ENCODE measurements around the gene KLHL6. TPM values are rescaled to one million over a fixed set of nuclear protein-coding genes. Genes with fewer than 3 reads are reported as not detected.
"Not testable (repeated sequence)": the region's sequence is repeated elsewhere in the genome, so short reads cannot be mapped to it uniquely, and the experiment has no call there.

Gene KLHL6
- total RNA-seq, 2 experiments from 2014 or later = 26.6 to 26.8 TPM

DNA sequence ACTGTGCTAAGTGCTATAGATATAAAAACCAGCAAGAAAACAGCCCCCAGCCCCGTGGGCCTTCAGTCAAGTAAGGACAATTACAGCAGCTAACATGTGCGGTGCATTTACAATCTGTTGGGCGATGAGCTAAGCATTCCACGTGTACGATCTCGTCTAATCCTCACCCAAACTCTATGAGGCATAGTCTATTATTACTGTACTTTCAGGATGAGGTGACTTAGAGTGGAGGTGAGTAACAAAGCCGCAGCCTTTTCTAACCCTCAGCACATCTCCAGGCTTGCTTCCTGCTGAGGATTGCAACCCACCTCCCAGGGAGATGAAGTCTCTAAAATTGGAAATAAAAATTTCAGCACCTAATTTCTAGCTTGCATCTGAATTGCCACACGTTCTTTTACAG, 73.9 kb downstream of the KLHL6 start:
- DNase-seq = no peak
- no peak overlapping the region for H3K27ac Mint-ChIP-seq
- no peaks in the 10 kb centered on the region for H3K4me1 Mint-ChIP-seq

DNA sequence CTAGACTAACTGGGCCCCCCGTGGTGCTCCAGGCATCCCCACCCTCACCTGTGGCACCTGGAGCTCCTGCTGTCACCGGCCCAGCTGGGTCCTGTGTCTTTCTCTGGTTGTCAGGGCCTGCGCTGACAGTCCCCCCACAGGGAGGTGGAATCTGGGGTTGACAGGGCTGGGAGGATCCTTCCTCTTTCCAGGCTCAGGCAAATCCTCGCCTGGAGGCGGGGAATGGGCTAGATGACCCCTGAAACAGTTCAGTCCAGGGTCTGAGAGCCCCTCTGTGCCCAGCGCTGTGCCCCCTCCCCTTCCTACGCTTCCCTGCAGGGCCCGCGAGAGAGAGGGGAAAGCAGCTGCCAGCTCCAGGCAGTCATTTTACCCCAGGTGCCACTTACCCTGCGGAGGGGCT, 77.0 kb downstream of the KLHL6 start:
- DNase-seq = no peak
- H3K4me3 Mint-ChIP-seq = no peak overlapping the region
- no peak overlapping the region for H3K27ac Mint-ChIP-seq
- no peaks in the 10 kb centered on the region for H3K36me3 Mint-ChIP-seq
- H3K9me3 Mint-ChIP-seq = no peaks in the 10 kb centered on the region
- no peaks in the 10 kb centered on the region for H3K27me3 Mint-ChIP-seq
- no peaks in the 10 kb centered on the region for H3K4me1 Mint-ChIP-seq

More for the DNA sequence above, 73.9 kb downstream of the KLHL6 start:
- H3K36me3 Mint-ChIP-seq = no peaks in the 10 kb centered on the region
- no peaks in the 10 kb centered on the region for H3K27me3 Mint-ChIP-seq
- H3K4me3 Mint-ChIP-seq = no peak overlapping the region
- H3K9me3 Mint-ChIP-seq = no peaks in the 10 kb centered on the region

DNA sequence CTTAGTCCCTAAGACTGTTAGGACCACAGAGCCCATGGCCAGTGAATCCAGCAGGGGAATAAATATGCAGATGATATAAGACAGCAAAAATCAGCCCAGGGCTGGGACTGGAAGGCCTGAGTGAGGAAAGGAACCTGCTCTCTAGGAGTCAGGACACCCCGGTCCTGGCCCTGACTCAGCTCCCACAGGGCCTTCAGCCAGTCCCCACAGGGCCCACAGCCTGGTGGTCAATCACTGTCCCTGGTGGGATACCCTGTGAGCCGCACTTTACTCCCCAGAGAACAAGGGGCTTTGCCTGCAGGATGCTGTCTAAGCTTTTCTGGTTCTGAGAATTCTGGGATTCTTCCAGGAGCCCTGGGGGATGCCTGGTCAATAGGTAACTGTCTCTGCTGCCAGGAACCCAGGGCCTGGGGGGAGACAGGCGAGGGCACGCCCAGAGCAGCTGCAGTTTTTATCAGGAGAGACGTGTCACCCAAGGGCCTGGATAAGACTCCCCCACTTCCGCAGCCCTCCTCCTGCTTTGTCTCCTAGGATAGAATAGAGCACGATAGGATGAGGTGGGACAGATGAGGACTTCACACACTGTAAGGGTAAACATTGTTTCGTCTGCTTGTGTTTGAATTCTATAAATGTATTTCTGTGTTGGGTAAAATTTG, 77.6 kb downstream of the KLHL6 start:
- Mint-ChIP-seq H3K36me3 (no peaks in the 10 kb centered on the region), H3K9me3 (no peaks in the 10 kb centered on the region)

DNA sequence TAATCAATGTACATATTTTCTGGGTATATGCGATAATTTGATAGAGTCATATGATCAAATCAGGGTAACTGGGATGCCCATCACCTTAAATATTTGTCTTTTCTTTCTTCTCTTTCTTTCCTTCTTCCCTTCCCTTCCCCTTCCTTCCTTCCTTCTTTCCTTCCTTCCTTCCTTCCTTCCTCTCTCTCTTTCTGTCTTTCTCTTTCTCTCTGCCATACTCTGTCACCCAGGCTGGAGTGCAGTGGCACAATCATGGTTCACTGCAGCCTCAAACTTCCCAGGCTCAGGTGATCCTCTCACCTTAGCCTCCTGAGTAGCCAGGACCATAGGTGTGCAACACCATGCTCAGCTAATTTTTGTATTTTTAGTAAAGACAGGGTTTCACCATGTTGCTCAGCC, 79.7 kb downstream of the KLHL6 start:
- H3K27me3 Mint-ChIP-seq, DNase-seq, H3K9me3 Mint-ChIP-seq, H3K36me3 Mint-ChIP-seq, H3K4me1 Mint-ChIP-seq, H3K4me3 Mint-ChIP-seq, H3K27ac Mint-ChIP-seq: not testable (repeated sequence)

More for the DNA sequence above, 77.6 kb downstream of the KLHL6 start:
- H3K27me3 Mint-ChIP-seq = no peaks in the 10 kb centered on the region
- H3K4me3 Mint-ChIP-seq = no peak overlapping the region
- H3K27ac Mint-ChIP-seq = no peak overlapping the region
- DNase-seq = no peak
- no peaks in the 10 kb centered on the region for H3K4me1 Mint-ChIP-seq

DNA sequence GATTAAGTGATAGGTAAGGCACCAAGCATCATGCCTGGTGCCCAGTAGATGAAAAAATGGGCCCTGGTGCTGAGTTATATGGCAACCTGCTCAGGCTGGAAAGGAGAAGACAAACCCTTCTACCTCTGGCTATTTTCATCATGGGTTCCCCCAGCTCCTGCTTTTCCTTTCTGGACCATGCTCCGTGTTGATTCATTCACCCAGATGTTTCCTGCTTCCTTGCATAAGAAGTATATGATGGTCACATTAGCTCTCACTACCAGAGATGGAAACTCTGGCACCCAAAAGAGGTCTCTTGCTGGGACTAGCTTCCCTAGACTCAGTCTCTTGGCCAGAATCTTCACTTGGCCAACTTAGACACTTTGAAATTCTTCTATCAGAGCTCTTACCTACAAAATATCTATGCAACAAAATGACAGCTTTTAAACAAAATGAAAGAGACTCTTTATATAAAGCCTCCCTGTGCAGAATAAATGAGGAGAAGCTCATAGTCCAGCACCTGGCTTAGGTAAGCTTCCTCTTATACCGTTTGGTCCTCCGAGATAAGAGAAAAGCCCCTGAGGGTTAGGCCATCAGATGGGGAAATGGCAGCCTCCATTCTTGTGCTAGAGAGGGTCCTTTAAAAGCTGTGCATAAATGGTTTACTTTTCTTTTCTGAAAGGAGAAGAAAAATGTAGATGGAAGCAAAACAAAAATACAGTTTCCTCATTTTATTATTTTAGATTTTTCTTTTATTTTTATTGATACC, 80.3 kb downstream of the KLHL6 start:
- Mint-ChIP-seq H3K9me3 (no peaks in the 10 kb centered on the region), H3K27ac (no peak overlapping the region), H3K4me3 (no peak overlapping the region), H3K4me1 (peaks cover 2% of the 10 kb centered on the region), H3K27me3 (no peaks in the 10 kb centered on the region), H3K36me3 (no peaks in the 10 kb centered on the region)
- no peak for DNase-seq

DNA sequence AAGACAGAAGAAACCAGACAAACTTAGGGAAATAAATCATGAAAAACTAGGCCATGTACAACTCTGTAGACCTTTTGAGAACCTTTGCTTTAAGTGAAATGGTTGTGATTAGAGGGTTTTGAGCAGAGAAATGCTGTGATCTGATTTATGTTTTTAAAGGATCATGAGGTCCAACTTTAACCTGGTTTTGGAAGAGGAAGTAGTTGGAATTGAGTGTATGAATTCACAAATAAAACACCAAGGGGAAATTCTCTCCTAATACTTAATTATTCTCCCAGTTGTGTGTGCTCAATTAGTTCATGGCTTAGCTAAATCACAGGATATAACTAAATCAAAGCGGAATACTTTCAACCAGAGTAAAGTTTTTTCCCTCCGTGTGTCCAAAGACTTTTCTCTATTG, 81.5 kb downstream of the KLHL6 start:
- no peaks in the 10 kb centered on the region for H3K9me3 Mint-ChIP-seq
- H3K27ac Mint-ChIP-seq = no peak overlapping the region
- DNase-seq = no peak
- H3K36me3 Mint-ChIP-seq = no peaks in the 10 kb centered on the region
- no peak overlapping the region for H3K4me3 Mint-ChIP-seq
- no peaks in the 10 kb centered on the region for H3K27me3 Mint-ChIP-seq
- H3K4me1 Mint-ChIP-seq = peaks cover 10% of the 10 kb centered on the region

DNA sequence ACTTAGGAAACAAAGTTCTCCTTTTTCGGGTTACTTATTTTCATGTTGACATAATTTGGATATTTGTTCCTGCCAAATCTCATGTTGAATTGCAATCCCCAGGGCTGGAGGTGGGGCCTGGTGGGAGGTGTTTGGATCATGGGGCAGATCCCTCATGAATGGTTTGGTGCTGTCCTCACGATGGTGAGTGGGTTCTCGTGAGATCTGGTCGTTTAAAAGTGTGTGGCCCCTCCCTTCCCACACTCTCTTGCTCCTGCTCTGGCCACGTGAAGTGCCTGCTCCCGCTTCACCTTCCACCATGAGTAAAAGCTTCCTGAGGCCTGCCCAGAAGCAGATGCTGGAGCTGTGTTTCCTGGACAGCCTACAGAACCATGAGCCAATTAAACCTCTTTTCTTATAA, 83.4 kb downstream of the KLHL6 start:
- DNase-seq = no peak
- H3K27ac Mint-ChIP-seq = no peak overlapping the region
- H3K36me3 Mint-ChIP-seq = no peaks in the 10 kb centered on the region
- H3K4me3 Mint-ChIP-seq = no peak overlapping the region
- no peaks in the 10 kb centered on the region for H3K27me3 Mint-ChIP-seq
- H3K4me1 Mint-ChIP-seq = peaks cover 19% of the 10 kb centered on the region
- H3K9me3 Mint-ChIP-seq = no peaks in the 10 kb centered on the region

DNA sequence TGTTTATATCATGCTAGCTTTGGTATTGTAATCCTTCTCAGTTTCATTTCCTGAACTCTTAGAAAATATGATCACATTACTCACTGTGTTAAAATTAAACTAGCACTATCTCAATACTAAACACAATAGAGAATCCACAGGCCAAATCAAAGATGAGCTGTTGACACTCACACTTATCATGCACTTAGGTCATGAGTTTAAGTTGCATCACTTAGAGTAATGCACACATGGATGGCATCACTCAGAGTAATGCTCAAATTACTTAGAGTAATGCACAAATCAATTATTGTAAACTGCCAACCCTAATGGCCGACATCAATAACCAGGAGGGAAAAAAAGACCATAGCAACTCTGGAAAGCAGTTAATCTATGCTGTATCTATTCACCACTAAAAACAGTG, 87.1 kb downstream of the KLHL6 start:
- H3K4me1 Mint-ChIP-seq = peaks cover 19% of the 10 kb centered on the region
- no peaks in the 10 kb centered on the region for H3K36me3 Mint-ChIP-seq
- H3K9me3 Mint-ChIP-seq = no peaks in the 10 kb centered on the region
- H3K27me3 Mint-ChIP-seq = no peaks in the 10 kb centered on the region
- H3K4me3 Mint-ChIP-seq = no peak overlapping the region
- H3K27ac Mint-ChIP-seq = peak overlapping the region; percentile 83
- no peak for DNase-seq

DNA sequence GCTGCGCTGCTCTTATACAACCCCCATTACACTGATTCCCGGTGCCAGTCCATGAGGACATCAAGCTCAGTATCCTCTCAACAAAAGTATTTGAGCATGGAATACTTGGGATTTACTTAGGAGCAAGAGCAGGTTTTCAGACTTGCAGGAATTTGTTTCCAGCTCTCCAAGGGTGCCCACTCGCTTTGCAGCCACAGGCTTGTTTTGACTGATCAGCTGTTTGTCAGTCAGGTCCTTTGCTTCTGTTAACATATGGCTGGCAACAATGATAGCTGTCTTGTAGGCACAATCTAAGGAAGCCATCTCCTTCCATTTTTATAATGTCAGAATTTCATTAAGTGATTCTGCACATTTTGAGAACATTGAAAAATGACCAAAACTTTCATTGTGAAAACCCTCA, 88.9 kb downstream of the KLHL6 start:
- H3K4me1 Mint-ChIP-seq = peaks cover 19% of the 10 kb centered on the region
- H3K36me3 Mint-ChIP-seq = no peaks in the 10 kb centered on the region
- no peaks in the 10 kb centered on the region for H3K9me3 Mint-ChIP-seq
- no peak overlapping the region for H3K4me3 Mint-ChIP-seq
- H3K27me3 Mint-ChIP-seq = no peaks in the 10 kb centered on the region
- H3K27ac Mint-ChIP-seq = no peak overlapping the region
- DNase-seq = no peak

DNA sequence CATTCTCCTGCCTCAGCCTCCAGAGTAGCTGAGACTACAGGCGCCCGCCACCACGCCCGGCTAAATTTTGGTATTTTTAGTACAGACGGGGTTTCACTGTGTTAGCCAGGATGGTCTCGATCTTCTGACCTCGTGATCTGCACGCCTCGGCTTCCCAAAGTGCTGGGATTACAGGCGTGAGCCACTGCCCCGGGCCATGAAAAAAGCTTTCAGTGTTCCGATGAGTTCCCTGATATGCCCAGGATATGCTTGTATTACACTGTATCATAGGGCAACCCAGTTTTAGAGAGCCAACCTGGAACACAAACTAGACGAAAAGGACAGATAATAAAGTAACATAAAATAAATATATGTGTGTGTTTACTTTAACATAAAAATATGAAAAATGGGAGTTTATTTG, 89.8 kb downstream of the KLHL6 start:
- H3K4me3 Mint-ChIP-seq, H3K27me3 Mint-ChIP-seq, DNase-seq, H3K36me3 Mint-ChIP-seq, H3K9me3 Mint-ChIP-seq, H3K27ac Mint-ChIP-seq: not testable (repeated sequence)
- H3K4me1 Mint-ChIP-seq = peaks cover 19% of the 10 kb centered on the region

DNA sequence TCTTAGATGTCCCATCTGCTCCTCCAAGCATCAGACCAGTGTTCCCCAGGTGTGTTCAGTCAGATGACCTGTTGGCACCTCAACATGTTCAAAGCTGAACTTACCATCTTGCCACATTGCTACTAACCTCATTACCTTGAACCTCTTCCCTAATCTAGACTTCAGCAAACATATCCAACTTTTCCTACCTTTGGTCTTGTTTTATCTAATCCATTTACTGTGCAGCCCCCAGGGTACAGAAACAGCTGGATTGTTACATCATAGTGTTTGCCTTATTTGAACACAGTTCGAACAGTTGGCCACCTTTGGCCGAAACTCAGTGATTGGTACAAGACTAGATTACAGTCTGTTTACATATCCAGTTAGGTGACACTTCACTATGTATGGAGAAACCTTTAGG, 91.0 kb downstream of the KLHL6 start:
- peaks cover 2% of the 10 kb centered on the region for H3K36me3 Mint-ChIP-seq
- no peak for DNase-seq

DNA sequence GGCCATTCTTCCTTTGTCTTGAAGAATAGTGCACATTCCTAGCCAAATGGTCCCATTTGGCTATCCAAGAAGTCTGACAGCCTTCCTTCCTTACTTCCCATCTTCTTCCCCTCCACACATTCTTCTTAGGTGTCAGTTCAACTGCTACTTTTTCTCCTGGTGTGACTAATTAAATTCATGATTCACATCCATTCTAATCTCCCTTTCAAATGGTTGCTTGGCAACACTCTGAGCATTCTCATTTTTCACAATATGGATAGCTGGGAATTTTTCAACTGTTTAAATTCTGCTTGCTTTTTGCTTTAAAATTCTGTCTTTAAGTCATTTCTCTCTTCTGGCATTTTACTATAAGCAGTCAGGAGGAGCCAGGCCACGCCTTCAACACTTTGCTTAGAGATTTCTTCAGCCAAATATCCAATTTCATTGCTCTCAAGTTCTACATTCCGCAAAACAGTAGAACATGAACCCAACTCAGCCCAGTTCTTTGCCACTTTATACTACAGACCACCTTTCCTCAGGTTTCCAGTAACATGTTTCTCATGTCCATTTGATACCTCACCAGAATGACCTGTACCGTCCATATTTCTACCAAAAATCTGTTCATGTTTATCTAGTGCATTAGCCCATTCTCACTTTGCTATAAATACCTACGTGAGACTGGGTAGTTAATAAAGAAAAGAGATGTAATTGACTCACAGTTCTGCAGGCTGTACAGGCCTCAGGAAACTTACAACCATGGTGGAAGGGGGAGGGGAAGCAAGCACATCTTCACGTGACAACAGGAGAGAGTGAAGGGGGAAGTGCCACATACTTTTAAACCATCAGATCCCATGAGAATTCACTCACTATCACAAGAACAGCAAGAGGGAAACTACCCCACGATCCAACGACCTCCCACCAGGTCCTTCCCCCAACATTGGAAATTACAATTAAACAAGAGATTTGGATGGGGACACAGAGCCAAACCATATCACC, 95.1 kb downstream of the KLHL6 start:
- peaks cover 2% of the 10 kb centered on the region for H3K36me3 Mint-ChIP-seq
- no peaks in the 10 kb centered on the region for H3K9me3 Mint-ChIP-seq
- DNase-seq = no peak
- no peaks in the 10 kb centered on the region for H3K4me1 Mint-ChIP-seq
- no peak overlapping the region for H3K27ac Mint-ChIP-seq
- no peaks in the 10 kb centered on the region for H3K27me3 Mint-ChIP-seq
- no peak overlapping the region for H3K4me3 Mint-ChIP-seq

More for the DNA sequence above, 91.0 kb downstream of the KLHL6 start:
- Mint-ChIP-seq H3K27ac (no peak overlapping the region), H3K9me3 (no peaks in the 10 kb centered on the region), H3K4me1 (peaks cover 14% of the 10 kb centered on the region), H3K4me3 (no peak overlapping the region), H3K27me3 (no peaks in the 10 kb centered on the region)

DNA sequence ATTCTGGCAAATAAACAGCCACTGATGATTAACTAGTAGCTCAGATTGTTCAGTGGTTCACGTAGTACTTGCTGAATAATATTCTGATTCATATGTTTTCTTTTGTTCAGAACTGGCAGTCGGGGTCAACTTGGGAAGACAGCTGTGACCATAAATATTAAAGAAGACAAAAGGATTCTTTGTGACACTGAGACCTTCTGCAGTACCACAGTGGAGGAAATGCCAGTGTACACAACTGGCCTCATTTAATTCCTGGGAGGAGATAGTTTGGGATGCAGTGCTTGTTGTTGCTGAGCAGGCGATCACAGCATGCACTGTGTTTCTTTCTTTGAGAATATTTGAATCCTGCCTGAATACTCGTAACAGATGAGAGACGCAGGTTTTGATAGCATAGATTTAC, 100.4 kb downstream of the KLHL6 start:
- Mint-ChIP-seq H3K36me3 (peaks cover 2% of the 10 kb centered on the region), H3K9me3 (no peaks in the 10 kb centered on the region), H3K4me3 (no peak overlapping the region), H3K4me1 (peaks cover under 1% of the 10 kb centered on the region), H3K27ac (no peak overlapping the region), H3K27me3 (no peaks in the 10 kb centered on the region)
- DNase-seq = no peak

DNA sequence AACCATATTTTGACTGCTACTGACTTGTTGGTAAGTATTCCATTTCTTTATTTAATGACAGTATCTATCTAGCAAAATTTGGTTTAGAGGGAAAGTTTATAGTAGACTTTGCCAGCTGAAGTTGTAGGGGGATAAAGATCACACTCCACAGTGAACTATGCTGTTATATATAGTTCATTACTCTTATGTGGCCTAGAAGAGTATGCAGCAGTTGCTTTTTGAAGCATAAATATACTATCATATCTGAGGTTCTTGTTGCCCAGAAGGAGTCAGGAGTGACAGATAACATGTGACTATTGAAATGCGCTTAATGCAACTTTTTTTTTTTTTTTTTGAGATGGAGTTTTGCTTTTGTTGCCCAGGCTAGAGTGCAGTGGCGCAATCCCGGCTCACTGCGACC, 101.4 kb downstream of the KLHL6 start:
- peaks cover 2% of the 10 kb centered on the region for H3K36me3 Mint-ChIP-seq
- H3K4me3 Mint-ChIP-seq = no peak overlapping the region
- no peak for DNase-seq
- H3K9me3 Mint-ChIP-seq = no peaks in the 10 kb centered on the region
- H3K27ac Mint-ChIP-seq = no peak overlapping the region
- peaks cover 5% of the 10 kb centered on the region for H3K4me1 Mint-ChIP-seq
- H3K27me3 Mint-ChIP-seq = no peaks in the 10 kb centered on the region

DNA sequence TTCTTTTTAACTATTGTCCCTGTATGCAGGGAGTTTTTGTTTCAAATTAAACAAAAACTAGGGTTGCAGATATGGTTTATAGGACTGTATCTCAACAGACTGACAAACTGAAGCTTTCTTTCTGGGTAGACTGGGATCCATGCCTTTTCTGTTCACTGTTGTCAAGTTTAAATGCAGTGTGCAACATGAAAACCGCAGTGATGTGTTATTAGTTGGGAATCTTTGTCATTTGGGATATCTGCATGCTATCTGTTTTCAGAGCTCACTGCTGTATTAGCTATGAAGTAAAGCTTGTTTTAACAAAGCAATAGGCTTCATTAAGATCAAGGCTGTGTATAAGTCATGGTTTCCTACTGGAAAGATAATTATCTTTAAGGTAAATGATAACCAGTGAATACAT, 105.7 kb downstream of the KLHL6 start:
- no peak for DNase-seq
- H3K36me3 Mint-ChIP-seq = peaks cover 2% of the 10 kb centered on the region
- no peaks in the 10 kb centered on the region for H3K9me3 Mint-ChIP-seq
- peaks cover 4% of the 10 kb centered on the region for H3K27me3 Mint-ChIP-seq
- H3K4me3 Mint-ChIP-seq = no peak overlapping the region
- no peak overlapping the region for H3K27ac Mint-ChIP-seq
- peaks cover 17% of the 10 kb centered on the region for H3K4me1 Mint-ChIP-seq
